GM12864 (cell line): ENCODE measurements around the gene SLC25A48.

Experiments
- DNase-seq: peaks from one replicate; pipeline ENCODE4 v3.0.0-alpha.2; 2011; ENCODE audit warnings: low read depth
- H3K4me3 ChIP-seq: 2 replicates; pipeline ENCODE4 v1.5.1; 2011; ENCODE audit warnings: mild to moderate bottlenecking, low read depth, low read length, control low read depth
- CTCF ChIP-seq: IDR thresholded peaks from 2 replicates; pipeline ENCODE4 v1.5.1; 2011; ENCODE audit warnings: low read depth, mild to moderate bottlenecking, moderate library complexity, low read length, control low read depth, inconsistent platforms; ENCODE audit errors: missing control alignments

Gene SLC25A48

GRCh38 chr5:135846311-135846710 is 11.8 kb downstream of the SLC25A48 start:
- no peak overlapping the region for H3K4me3 ChIP-seq
- no peak for TF ChIP-seq CTCF
- no peak for DNase-seq

GRCh38 chr5:135847976-135848375 is 13.5 kb downstream of the SLC25A48 start:
- H3K4me3 ChIP-seq: no peak overlapping the region
- TF ChIP-seq CTCF: no peak
- DNase-seq: no peak

GRCh38 chr5:135850231-135850630 is 15.8 kb downstream of the SLC25A48 start:
- no peak overlapping the region for H3K4me3 ChIP-seq
- no peak for TF ChIP-seq CTCF
- no peak for DNase-seq

- no peak for DNase-seq
These were observed 16.2 kb downstream of the SLC25A48 start for GRCh38 chr5:135850671-135851070.

GRCh38 chr5:135851186-135851914 is 16.9 kb downstream of the SLC25A48 start:
- DNase-seq: no peak
- H3K4me3 ChIP-seq: no peak overlapping the region
- no peak for TF ChIP-seq CTCF

More at GRCh38 chr5:135850671-135851070, 16.2 kb downstream of the SLC25A48 start:
- no peak for TF ChIP-seq CTCF
- H3K4me3 ChIP-seq: no peak overlapping the region

- H3K4me3 ChIP-seq: no peak overlapping the region
- no peak for TF ChIP-seq CTCF
- DNase-seq: no peak
These were observed 17.7 kb downstream of the SLC25A48 start for GRCh38 chr5:135851915-135852845.
